Upper lobe of right lung (tissue), 1 donor: ENCODE data around the gene TAF4. TPM values are rescaled to one million over a fixed set of nuclear protein-coding genes. Genes with fewer than 3 reads are reported as not detected.

ENCODE experiments used
- ATAC-seq: fragments of 200-7000 bp; cut with Tn5 transposase; one replicate; pipeline ENCODE4 v1.9.1; 2020; ENCODE audit warnings: mild to moderate bottlenecking, moderate library complexity
- DNase-seq: peaks from one replicate; pipeline ENCODE4 v3.0.0-alpha.2; 2020
- H3K27ac ChIP-seq: fragments of 200-600 bp; one replicate; pipeline ENCODE4 v1.8.0; 2022
- H3K27me3 ChIP-seq: fragments of 200-600 bp; one replicate; pipeline ENCODE4 v1.8.0; 2022; ENCODE audit warnings: mild to moderate bottlenecking
- H3K36me3 ChIP-seq: fragments of 200-600 bp; one replicate; pipeline ENCODE4 v1.8.0; 2022
- H3K4me1 ChIP-seq: fragments of 200-600 bp; one replicate; pipeline ENCODE4 v1.8.0; 2022
- H3K4me3 ChIP-seq: fragments of 200-600 bp; one replicate; pipeline ENCODE4 v1.8.0; 2022; ENCODE audit warnings: mild to moderate bottlenecking
- H3K9me3 ChIP-seq: fragments of 200-600 bp; one replicate; pipeline ENCODE4 v1.8.0; 2022
- CTCF ChIP-seq: fragments of 200-600 bp; IDR thresholded peaks from one replicate; pipeline ENCODE4 v1.8.0; 2022; ENCODE audit warnings: antibody characterized with exemption
- intact Hi-C: fragments of 100-400 bp; cut with DNase I; formaldehyde crosslinking; loops from one replicate; pipeline ENCODE4 v1.11.0; 2022
- total RNA-seq: library from RNA; stranded (reverse); fragmentation: NEBNext Ultra II Directional; extraction: Animal tissue kit (Norgen Biotek cat#: 25700); gene quantifications from one replicate; pipeline ENCODE4 v1.2.1, GENCODE V29; 2021
- donor health status: DM: no; HTN: yes; CAD: no; lungs with severe emphysema.

Gene TAF4
- total RNA-seq, 1 donor from 2014 or later = 19.6 TPM

- H3K4me3 ChIP-seq = no peak overlapping the region
- H3K27me3 ChIP-seq = no peaks in the 10 kb centered on the region
- no peaks in the 10 kb centered on the region for H3K9me3 ChIP-seq
- intact Hi-C loops = no loop called here
- H3K27ac ChIP-seq = no peak overlapping the region
- no peak for DNase-seq
- no peak for TF ChIP-seq CTCF
- peaks cover 54% of the 10 kb centered on the region for H3K36me3 ChIP-seq
- no peak for ATAC-seq
- no peaks in the 10 kb centered on the region for H3K4me1 ChIP-seq
These were observed 53.6 kb downstream of the TAF4 start for GRCh38 chr20:62011938-62012534.

- DNase-seq (no peak), ATAC-seq (no peak)
- TF ChIP-seq CTCF = no peak
- Histone ChIP-seq H3K36me3 (peaks cover 59% of the 10 kb centered on the region), H3K27me3 (no peaks in the 10 kb centered on the region), H3K4me1 (no peaks in the 10 kb centered on the region), H3K27ac (no peak overlapping the region), H3K9me3 (no peaks in the 10 kb centered on the region), H3K4me3 (no peak overlapping the region)
- intact Hi-C loops = no loop called here
These were observed 54.3 kb downstream of the TAF4 start for GRCh38 chr20:62011403-62011790.

- intact Hi-C loops = no loop called here
- Histone ChIP-seq H3K36me3 (peaks cover 66% of the 10 kb centered on the region), H3K27me3 (no peaks in the 10 kb centered on the region), H3K9me3 (no peaks in the 10 kb centered on the region), H3K4me1 (no peaks in the 10 kb centered on the region), H3K27ac (no peak overlapping the region), H3K4me3 (no peak overlapping the region)
- ATAC-seq (peak; percentile 65), DNase-seq (no peak)
- TF ChIP-seq CTCF = peak; percentile 63
These were observed 54.9 kb downstream of the TAF4 start for GRCh38 chr20:62010551-62011402.

- no peaks in the 10 kb centered on the region for H3K9me3 ChIP-seq
- intact Hi-C loops = no loop called here
- ATAC-seq = no peak
- H3K27me3 ChIP-seq = no peaks in the 10 kb centered on the region
- no peak overlapping the region for H3K27ac ChIP-seq
- no peak for TF ChIP-seq CTCF
- DNase-seq = no peak
- H3K36me3 ChIP-seq = peaks cover 74% of the 10 kb centered on the region
- H3K4me1 ChIP-seq = no peaks in the 10 kb centered on the region
- H3K4me3 ChIP-seq = no peak overlapping the region
These were observed 55.7 kb downstream of the TAF4 start for GRCh38 chr20:62009869-62010445.

- intact Hi-C loops = no loop called here
- Histone ChIP-seq H3K27ac (no peak overlapping the region), H3K4me3 (no peak overlapping the region), H3K4me1 (no peaks in the 10 kb centered on the region), H3K36me3 (peaks cover 80% of the 10 kb centered on the region), H3K9me3 (no peaks in the 10 kb centered on the region), H3K27me3 (no peaks in the 10 kb centered on the region)
- TF ChIP-seq CTCF = no peak
- DNase-seq (no peak), ATAC-seq (no peak)
These were observed 56.4 kb downstream of the TAF4 start for GRCh38 chr20:62009322-62009721.
